Measurements from ENCODE around the gene GABBR2. TPM values are rescaled to one million over a fixed set of nuclear protein-coding genes. Genes with fewer than 3 reads are reported as not detected.

The GABBR2 gene
- polyA plus RNA-seq, 1 of the 3 experiments (the other 2 are of a cell fraction): not detected

DNA sequence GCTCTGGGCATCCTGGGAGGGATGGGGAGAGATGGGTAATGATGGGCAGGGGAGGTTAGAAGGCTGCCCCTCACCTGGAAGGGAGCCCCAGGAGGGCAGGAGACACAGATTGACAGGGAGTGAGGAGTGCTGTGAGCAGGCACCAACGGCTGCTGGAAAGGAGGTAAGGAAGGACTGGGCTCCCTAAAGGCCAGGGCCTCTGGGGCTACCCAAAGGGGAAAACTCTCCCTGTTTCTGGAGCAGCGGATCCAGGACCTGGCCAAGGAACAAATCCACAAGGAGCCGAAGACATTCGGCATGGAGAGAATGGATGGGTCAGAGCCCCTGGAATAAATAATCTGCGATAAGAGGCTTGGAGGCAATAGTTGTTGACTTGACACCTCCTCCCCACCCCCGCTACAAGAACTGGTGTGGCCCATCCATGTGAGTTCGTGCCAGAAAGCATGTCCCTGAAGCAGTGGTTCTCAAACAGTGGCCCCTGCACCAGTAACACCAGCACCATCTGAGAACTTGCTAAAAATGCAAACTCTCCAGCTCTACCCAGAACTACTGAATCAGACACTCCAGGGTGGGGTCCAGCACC, 208.3 kb downstream of the GABBR2 start:
- Histone ChIP-seq H3K4me2 (no peak overlapping the region), H3K4me3 (ENCODE audit: low read depth in 2 of 2, low read length in 1 of 2) (no peak overlapping the region), H3K4me1 (ENCODE audit: control insufficient read depth in 1 of 2, insufficient read depth in 2 of 2, low read depth in 1 of 2, low read length in 1 of 2) (no peaks in the 10 kb centered on the region; a peak in 1 of 4 replicates), H3K27ac (ENCODE audit: low read depth in 2 of 2, low read length in 1 of 2) (no peak overlapping the region), H3K9me2 (no peaks in the 10 kb centered on the region), H4K20me1 (ENCODE audit: insufficient read depth) (no peaks in the 10 kb centered on the region), H3K27me3 (ENCODE audit: insufficient read depth) (no peaks in the 10 kb centered on the region), H2AFZ (ENCODE audit: low read depth) (no peak overlapping the region), H3F3A (replicated peaks; ENCODE audit: insufficient read depth) (no peaks in the 10 kb centered on the region), H3K9ac (no peak overlapping the region), H3K9me3 (no peaks in the 10 kb centered on the region), H3K36me3 (replicated peaks in 1 of 2; ENCODE audit: control insufficient read depth in 1 of 2, insufficient read depth in 2 of 2, low read length in 1 of 2) (no peaks in the 10 kb centered on the region), H3K79me2 (ENCODE audit: insufficient read depth) (no peaks in the 10 kb centered on the region)
- POLR2A ChIA-PET: no interaction called here
- TF ChIP-seq, protein P1, sequence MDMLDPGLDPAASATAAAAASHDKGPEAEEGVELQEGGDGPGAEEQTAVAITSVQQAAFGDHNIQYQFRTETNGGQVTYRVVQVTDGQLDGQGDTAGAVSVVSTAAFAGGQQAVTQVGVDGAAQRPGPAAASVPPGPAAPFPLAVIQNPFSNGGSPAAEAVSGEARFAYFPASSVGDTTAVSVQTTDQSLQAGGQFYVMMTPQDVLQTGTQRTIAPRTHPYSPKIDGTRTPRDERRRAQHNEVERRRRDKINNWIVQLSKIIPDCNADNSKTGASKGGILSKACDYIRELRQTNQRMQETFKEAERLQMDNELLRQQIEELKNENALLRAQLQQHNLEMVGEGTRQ (IDR thresholded peaks at IDR 0.05; ENCODE audit: borderline replicate concordance, low read depth, low read length): no peak
- no peak for DNase-seq
- 51% methylated on average over 7 of the region's 7 CpGs for WGBS (ENCODE audit: low lambda C conversion rate)
- CTCF ChIA-PET: no interaction called here

DNA sequence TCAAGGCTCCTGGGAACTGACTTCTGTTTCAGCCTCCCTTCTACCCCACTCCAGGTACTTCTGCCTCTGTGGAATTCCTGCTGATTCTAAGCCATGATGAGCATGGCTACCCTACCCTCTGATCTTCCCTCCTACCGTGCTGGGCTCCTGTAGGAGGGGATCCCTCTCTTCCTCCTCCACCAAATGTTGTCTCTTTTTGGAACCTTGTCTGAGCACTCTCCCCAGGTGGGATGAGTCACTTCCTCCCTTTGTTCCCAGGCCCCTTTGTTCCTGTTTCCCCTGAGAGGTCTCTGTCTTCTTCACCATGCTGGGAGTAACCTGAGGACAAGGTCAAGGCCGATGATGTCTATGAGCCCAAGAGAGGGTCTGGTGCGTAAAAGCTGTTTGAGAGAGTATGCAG, 213.2 kb downstream of the GABBR2 start:
- ChIA-PET CTCF (no interaction called here), POLR2A (no interaction called here)
- H3K4me1 ChIP-seq (ENCODE audit: control insufficient read depth in 1 of 2, insufficient read depth in 2 of 2, low read depth in 1 of 2, low read length in 1 of 2): 0 out of 4 replicates have a peak, but pooled peaks cover 0 to 4% of the 10 kb centered on the region in 2 experiments
- H3K4me2 ChIP-seq: no peak overlapping the region
- no peaks in the 10 kb centered on the region for H3K9me3 ChIP-seq
- 36% methylated on average over 3 of the region's 3 CpGs for WGBS (ENCODE audit: low lambda C conversion rate)
- no peak overlapping the region for H3K27ac ChIP-seq (ENCODE audit: low read depth in 2 of 2, low read length in 1 of 2)
- H3K36me3 ChIP-seq (replicated peaks in 1 of 2; ENCODE audit: control insufficient read depth in 1 of 2, insufficient read depth in 2 of 2, low read length in 1 of 2): no peaks in the 10 kb centered on the region
- no peak overlapping the region for H3K9ac ChIP-seq
- no peaks in the 10 kb centered on the region for H3F3A ChIP-seq (replicated peaks; ENCODE audit: insufficient read depth)
- no peaks in the 10 kb centered on the region for H4K20me1 ChIP-seq (ENCODE audit: insufficient read depth)
- no peaks in the 10 kb centered on the region for H3K27me3 ChIP-seq (ENCODE audit: insufficient read depth)
- TF ChIP-seq JUND (IDR thresholded peaks at IDR 0.05) (no peak), CHD2 (IDR thresholded peaks at IDR 0.05; ENCODE audit: low read length, partially characterized antibody) (no peak), GATA2 (CRISPR knock-in tag; IDR thresholded peaks at IDR 0.05) (no peak), TCF12 (IDR thresholded peaks at IDR 0.05) (no peak), SIN3A (IDR thresholded peaks at IDR 0.05; ENCODE audit: borderline replicate concordance, low read depth, low read length) (no peak), FOXJ3 (CRISPR knock-in tag; IDR thresholded peaks at IDR 0.05) (no peak), EZH2phosphoT487 (IDR thresholded peaks at IDR 0.05; ENCODE audit: borderline replicate concordance, low read depth) (no peak), FOXM1 (IDR thresholded peaks at IDR 0.05; ENCODE audit: low read depth) (no peak), MEF2A (IDR thresholded peaks at IDR 0.05; ENCODE audit: borderline replicate concordance, low read depth) (no peak), RAD21 (IDR thresholded peaks at IDR 0.05; ENCODE audit: low read length) (no peak)
- TF ChIP-seq, protein P2, sequence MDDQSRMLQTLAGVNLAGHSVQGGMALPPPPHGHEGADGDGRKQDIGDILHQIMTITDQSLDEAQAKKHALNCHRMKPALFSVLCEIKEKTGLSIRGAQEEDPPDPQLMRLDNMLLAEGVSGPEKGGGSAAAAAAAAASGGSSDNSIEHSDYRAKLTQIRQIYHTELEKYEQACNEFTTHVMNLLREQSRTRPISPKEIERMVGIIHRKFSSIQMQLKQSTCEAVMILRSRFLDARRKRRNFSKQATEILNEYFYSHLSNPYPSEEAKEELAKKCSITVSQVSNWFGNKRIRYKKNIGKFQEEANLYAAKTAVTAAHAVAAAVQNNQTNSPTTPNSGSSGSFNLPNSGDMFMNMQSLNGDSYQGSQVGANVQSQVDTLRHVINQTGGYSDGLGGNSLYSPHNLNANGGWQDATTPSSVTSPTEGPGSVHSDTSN (IDR thresholded peaks at IDR 0.05): no peak
- TF ChIP-seq, protein P3, sequence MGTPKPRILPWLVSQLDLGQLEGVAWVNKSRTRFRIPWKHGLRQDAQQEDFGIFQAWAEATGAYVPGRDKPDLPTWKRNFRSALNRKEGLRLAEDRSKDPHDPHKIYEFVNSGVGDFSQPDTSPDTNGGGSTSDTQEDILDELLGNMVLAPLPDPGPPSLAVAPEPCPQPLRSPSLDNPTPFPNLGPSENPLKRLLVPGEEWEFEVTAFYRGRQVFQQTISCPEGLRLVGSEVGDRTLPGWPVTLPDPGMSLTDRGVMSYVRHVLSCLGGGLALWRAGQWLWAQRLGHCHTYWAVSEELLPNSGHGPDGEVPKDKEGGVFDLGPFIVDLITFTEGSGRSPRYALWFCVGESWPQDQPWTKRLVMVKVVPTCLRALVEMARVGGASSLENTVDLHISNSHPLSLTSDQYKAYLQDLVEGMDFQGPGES (IDR thresholded peaks at IDR 0.05; ENCODE audit: low read depth, low read length): no peak
- no peaks in the 10 kb centered on the region for H3K9me2 ChIP-seq
- no peaks in the 10 kb centered on the region for H3K79me2 ChIP-seq (ENCODE audit: insufficient read depth)
- no peak for DNase-seq
- H2AFZ ChIP-seq (ENCODE audit: low read depth): no peak overlapping the region
- H3K4me3 ChIP-seq (ENCODE audit: low read depth in 2 of 2, low read length in 1 of 2): no peak overlapping the region
